Activated CD8-positive, alpha-beta memory T cell treated with anti-CD3 and anti-CD28 coated beads, Interleukin-2, amount 50 U/mL, for 4 hours (primary cell): Measurements from ENCODE around the gene APBB1IP.
"Not testable (repeated sequence)": the region's sequence is repeated elsewhere in the genome, so short reads cannot be mapped to it uniquely, and the experiment has no call there.

Source experiments
- DNase-seq: peaks from one replicate; pipeline ENCODE4 v3.0.0-alpha.2; 2020

APBB1IP gene

DNA sequence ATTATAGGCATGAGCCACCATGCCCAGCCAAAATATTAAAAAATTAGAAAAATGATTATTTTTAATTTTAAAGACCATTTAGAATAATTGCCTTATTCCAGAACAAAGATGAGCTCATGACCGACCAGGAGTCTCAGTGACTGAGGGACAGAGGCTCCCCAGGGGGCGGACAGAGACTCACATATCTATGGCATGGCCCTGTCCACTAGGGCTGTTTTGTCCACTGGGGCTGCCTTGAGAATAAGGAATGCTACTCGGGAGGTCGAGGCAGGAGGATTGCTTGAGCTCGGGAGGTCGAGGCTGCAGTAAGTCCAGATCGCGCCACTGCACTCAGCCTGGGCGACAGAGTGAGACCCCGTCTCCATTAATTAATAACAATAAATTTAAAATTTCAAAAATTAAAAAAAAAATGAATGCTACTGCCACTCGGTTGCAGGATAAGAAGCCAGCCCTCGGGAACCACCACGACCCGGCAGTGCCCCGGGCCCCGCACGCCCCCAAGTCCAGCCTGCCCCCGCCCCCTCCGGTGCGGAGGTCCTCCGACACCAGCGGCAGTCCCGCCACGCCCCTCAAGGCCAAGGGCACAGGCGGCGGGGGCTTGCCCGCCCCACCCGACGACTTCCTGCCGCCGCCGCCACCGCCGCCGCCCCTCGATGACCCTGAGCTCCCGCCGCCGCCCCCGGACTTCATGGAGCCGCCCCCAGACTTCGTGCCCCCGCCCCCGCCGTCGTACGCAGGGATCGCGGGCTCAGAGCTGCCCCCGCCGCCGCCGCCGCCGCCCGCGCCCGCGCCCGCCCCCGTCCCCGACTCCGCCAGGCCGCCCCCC lies 128.6 kb downstream of the APBB1IP start:
- DNase-seq = no peak

DNA sequence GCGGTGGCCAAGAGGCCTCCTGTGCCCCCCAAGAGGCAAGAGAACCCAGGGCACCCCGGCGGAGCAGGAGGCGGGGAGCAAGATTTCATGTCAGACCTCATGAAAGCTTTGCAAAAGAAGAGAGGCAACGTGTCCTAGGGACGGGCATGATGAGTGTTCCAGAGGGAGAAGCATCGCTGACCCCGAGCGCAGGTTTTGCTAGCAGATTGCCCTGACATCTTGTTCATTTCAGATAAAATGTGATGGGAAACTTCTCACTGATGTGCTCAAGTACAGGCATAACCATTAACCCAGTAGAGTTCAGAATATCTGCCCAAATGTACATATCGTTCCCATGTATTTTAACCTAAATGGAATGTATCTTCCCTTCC lies 129.2 kb downstream of the APBB1IP start:
- DNase-seq = no peak

- DNase-seq = no peak
These were observed 133.5 kb downstream of the APBB1IP start for GRCh38 chr10:26571655-26572054.

DNA sequence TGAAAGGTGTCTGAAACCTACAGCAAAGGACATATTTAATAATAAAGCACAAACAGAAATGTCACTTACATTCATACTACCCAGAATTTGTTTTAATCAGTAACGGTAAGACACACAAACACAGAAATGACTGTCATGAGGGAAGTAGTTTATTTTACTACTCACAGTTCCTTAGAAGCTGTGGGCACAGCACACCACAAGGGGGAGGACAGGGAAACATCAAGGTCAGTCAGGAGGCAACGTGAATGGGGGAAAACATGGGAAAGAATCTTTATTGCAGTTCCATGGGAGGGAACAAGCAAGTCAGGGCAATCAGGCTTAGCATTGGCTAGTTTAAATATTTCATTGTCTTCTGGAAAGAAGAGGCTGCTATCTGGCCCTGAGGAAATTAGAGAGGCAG lies 135.5 kb downstream of the APBB1IP start:
- no peak for DNase-seq

DNA sequence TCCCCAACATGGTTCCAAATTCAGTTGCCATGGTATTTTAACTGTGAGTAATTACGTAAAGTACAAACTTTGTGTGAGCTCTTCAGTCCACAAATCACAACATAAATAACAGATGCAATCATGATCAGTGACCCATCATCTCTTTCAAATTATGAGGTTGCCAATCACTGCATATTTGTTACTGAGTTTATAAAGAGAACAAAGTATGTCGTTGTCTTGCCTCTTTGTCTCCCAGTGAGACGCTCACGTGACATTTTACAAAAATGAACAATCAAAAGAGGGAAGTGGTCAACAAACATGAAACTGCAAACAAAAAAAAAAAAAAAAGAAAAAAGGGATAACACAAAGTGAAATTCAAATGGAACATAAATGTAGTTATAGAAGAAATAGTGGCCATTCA lies 136.6 kb downstream of the APBB1IP start:
- no peak for DNase-seq

DNA sequence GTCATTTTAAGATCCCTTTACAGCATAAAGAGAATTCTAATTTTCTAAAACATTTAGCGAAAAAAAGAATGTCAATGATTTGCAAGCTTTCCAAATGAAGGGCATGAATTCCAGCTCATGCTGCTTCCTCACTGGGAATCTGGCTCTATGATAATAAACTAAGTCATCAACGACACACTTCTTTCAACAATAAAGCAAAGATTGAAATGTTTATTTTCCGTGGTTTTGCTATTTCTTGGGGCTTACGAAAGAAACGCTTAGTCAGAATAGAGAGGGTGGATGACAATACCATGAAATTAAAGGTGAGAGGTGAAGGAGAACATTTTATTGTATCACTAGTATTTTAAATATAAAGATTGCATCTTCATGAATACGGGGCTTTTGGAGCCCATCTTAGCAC lies 140.2 kb downstream of the APBB1IP start:
- not testable (repeated sequence) for DNase-seq

- no peak for DNase-seq
These were observed 141.3 kb downstream of the APBB1IP start for GRCh38 chr10:26579256-26580063.

GRCh38 chr10:26586211-26586610 lies 148.1 kb downstream of the APBB1IP start:
- DNase-seq = no peak

DNA sequence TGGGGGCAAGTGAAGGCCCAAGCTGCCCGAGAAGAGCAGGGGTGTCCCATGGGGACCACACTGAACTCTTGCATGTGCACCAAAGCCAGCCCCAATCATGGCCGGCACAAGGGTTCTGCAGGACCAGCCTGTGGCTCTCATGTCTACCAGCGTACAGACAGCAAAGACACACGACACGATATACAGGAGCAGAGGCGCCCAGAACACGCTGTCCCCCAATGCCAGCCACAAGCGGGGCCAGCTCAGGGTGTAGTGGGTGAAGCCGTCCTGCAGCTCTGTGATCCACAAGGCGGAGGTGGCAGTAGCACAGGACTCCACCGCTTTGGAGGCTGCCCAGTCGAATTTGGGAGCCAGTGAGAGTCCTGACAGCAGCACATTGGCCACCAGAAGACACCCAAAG lies 150.5 kb downstream of the APBB1IP start:
- no peak for DNase-seq

DNA sequence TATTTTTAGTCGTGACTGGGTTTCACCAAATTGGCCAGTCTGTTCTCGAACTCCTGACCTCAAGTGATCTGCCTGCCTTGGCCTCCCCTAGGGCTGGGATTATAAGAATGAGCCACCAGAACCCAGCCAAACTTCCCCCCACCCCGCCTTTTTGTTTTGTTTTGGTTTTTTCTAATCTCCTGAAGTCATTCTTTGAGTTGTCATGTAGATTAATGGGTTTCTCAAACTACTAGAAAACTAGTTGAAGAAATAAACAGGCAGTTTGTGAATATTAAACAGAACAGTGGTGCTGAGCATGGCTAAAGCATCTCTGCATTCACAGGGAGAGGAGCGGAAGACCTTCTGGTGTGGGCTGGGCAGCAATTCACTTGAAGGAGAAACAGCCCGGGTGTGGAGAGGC lies 151.7 kb downstream of the APBB1IP start:
- not testable (repeated sequence) for DNase-seq

DNA sequence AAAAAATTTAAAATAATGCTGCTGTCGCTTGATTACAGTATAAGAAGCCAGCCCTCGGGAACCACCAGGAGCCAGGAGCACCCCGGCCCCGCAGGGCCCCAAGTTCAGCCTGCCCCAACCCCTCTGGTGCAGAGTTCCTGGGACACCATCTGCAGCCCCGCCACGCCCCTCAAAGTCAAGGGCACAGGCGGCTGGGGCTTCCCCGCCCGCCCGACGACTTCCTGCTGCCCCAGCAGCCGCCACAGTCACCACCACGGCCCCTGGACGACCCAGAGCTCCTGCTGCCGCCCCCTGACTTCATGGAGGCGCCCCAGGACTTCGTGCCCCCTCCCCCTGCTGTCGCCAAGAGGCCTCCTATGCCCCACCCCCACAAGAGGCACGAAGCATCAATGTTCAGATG lies 155.8 kb downstream of the APBB1IP start:
- no peak for DNase-seq

GRCh38 chr10:26603283-26603682 lies 165.1 kb downstream of the APBB1IP start:
- DNase-seq = not testable (repeated sequence)

- not testable (repeated sequence) for DNase-seq
These were observed 166.4 kb downstream of the APBB1IP start for GRCh38 chr10:26604320-26605093.

DNA sequence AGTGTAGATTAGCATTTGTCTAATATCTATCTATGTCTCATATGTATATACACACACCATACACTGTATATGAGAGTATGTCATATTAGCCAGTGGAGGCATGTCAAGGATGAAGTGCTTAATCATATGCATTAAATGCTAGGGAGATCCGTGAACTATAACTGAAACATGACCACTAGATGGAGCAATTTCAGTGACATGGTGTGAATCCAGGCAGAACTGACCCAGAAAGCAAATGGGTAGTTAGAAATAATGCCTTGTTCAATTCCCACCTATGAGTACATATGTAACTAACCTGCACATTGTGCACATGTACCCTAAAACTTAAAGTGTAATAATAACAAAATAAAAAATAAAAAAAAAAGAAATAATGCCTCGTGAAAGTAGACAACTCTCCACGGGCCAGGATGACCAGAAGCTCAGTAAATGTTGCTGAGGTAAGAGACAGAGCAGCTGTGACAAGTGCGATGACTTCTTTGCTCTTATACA lies 168.3 kb downstream of the APBB1IP start:
- DNase-seq = not testable (repeated sequence)

DNA sequence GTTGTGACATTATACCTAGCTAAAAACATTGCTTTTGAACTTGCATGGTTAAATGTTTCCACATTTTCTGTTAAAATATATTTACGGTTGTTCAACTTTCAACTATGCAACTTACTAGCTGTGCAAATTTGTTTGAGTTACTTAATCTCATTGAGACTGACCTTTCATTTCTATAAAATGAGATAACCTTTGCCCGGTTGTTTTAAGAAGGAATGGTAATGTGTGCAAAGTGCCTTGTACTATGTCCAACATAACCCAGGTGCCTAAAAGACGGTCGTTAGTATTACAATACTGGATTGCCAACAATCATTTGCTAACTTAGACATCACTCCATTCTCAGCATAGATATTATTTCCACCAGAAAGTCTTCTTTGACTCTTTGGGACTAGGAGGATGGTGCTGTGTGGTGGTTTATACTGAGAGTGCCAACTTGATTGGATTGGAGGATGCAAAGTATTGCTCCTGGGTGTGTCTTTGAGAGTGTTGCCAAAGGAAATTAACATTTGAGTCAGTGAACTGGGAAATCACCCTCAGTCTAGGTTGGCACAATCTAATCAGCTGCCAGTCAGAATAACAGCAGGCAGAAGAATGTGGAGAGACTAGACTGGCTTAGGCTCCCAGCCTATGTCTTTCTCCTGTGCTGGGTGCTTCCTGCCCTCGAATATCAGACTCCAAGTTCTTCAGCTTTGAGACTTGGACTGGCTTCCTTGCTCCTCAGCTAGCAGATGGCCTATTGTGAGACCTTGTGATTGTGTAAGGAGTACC lies 174.2 kb downstream of the APBB1IP start:
- no peak for DNase-seq
